GM18511 (cell line): ENCODE measurements around the gene CITED4.

Experiments used
- ATAC-seq: cut with Tn5 transposase; IDR thresholded peaks from one replicate; pipeline ENCODE4 v1.9.1; 2021; ENCODE audit warnings: mild to moderate bottlenecking, moderate library complexity; ENCODE audit not compliant: unreplicated experiment

CITED4 gene

DNA sequence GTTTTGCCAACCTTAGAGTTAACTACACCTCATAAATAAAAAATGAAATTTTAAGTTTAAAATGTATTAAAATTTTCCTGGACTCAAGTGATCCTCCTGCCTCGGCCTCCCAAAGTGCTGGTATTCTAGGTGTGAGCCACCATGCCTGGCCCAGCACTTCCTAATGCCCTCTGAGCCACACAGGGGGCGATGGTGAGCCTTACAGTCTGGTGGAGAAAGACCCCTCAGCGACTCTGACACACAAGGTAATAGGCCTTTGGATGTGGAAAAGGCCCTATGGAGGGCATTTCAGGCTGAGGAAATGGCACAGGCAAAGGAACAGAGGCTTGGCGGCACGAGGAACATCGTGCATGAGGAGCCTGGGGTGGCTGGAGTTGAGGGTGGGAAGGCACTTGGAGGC, 6.7 kb downstream of the CITED4 start:
- no peak for ATAC-seq

DNA sequence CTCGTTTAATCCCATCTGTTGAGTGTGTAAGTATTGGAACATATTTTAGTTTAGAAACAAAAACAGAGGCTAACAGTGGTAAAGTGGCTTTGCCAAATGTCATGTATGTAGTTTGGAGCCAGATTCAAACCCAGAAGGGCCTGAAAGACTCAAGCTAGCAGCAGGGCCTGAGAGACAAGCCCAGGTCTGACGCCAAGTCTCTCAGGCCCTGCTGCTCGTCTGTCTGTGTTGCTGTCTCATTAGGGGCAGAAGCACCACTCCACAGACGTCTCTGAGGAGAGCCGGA, 8.3 kb downstream of the CITED4 start:
- ATAC-seq, result no peak

DNA sequence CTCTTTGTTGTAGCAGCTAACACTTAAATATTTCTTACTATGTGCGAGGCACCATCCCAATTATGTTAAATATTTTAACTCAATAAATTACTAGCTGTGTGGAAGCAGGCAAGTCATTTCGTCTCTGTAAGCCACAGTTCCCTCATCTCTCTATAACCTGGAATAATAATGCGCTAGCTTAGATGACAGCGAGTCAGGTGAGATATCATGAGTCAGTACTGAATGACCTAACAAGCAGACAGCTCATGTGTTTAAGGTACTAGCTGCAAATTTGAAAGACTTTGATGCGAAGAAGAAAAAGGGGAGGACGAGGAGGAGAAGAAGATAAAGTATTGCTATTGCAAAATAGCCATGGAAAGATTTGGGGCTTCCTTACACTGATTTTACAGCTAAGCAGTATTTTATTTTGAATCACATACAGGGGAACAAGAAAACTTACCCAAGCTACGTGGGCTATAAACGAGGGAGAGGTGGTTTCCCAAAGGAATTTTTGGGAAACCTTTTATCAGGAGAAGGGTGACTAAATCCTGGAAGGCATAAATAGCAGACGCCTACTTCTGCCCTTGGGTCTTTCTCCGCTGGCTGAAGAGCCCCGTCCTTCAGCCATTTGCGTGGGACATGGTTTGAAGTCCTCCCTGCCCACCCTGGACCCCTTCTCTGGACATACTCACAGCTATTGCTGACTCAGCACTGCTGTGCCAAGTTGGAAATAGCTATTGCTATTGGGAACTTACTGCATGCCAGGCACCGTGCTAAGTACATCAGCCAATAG, 8.9 kb downstream of the CITED4 start:
- ATAC-seq, result no peak

DNA sequence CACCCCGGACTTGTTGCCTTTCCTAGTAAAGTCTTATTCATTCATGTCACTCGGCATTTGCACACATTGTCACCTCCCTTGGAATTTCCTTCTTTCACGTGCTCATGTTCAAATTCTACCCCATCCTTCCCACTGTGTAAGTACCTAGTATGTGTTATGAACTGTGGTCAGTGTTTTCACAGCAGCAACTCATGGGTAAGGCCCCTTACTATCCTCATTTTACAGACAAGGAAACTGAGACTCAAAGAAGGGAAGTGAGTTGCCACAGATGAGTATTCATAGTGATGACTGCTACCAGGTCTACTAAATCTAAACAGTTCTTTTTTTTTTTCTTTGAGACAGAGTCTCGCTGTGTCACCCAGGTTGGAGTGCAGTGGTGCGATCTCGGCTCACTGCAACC, 10.5 kb downstream of the CITED4 start:
- ATAC-seq, result no peak

DNA sequence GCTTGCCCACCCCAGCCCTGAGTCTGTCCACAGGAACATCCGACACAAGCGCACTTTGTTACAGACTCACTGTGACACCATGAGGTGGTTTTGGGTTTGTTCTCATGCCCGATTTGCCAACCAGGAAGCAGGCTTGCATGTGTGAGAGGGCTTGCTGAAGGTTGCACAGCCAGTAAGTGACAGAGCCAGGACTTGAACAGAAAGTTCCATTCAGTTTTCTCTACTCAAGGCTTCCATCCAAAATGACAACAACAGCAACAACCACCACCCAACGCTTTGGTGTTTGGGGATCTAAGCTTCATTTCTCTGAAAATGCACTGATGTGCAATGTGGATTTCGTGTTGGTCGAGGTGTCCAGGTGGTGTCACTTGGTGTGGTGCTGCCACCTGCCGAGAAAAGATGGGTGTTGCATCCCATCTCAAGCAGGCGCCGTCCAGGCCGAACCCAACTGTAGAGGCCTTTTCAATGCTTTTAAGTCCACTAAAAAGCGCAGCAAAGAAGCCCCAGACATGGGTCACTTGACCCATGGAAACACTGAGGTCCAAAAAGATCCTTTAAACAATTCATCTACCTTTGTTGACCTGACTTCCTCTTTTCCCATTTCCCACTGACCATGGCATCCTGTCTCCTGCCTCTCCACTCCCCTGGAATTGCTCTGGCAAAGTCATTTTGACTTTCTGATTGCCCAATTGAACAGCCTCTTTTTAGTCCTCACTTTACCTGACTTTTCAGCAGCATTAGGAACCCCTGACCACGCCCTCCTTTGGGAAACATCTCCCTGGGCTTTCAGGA, 12.2 kb downstream of the CITED4 start:
- peak; percentile 63 for ATAC-seq

DNA sequence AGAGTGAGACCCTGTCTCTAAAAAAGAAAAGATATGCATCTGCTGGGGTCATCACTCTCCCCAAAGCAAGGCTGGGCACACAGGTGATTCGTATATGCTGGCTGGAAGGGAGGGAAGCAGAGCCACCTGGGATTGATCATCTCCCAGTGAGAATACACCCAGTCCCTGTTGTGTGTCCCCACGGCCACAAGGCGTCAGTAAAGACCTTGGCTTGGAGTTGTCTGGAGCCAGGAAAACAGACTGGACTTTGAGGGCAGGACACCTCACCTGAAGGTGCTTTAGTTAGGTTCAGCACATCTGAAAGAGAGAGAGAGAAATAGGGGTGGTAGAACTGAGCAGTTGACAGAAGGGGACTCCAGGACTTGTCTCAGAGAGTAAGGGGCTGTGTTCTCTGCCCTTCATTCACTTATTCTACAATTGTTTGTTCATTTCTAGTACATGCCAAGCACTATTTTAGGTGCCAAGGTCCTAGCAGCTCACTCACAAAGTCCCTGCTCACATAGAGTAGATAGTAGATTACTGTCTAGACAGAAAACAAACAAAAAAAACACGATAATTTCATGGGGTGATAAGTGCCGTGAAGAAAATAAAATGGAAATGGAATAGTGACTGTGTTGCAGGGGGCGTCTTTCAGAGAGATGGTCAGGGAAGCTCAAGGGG, 13.5 kb downstream of the CITED4 start:
- ATAC-seq, result no peak

DNA sequence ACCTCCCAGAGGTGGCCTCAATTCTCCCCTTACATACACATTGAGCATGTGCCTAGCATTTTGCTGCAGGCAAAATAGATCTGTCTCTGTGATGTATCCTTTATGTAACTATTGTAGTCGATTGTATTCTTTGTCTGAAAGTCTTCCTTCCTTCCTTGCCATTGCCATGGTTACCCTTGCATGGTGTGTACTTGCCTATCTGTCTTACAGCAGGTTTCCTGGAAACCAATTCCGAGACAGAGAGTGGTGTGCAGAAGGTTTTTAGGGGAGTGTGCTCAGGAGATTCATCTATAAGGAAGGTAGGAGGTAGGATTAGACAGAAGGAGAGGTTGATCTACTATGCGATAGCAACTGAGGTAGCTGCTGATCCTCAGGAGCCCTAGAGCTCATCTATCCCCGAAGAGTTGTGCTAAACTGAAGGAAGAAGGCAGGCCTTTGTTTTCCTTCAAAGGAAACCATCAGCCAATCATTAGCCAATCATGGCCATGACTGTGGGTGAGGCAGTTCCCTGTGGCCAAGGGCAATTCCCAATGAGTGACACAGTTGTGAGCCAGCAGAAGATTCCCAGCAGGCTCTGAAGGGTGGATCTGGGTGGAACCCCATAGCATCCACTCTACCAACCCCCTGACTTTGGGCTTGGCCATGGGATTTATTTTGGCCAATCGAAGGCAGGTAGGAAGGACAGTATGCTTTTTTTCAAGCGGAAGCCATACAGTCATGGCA, 15.0 kb downstream of the CITED4 start:
- ATAC-seq, result no peak

DNA sequence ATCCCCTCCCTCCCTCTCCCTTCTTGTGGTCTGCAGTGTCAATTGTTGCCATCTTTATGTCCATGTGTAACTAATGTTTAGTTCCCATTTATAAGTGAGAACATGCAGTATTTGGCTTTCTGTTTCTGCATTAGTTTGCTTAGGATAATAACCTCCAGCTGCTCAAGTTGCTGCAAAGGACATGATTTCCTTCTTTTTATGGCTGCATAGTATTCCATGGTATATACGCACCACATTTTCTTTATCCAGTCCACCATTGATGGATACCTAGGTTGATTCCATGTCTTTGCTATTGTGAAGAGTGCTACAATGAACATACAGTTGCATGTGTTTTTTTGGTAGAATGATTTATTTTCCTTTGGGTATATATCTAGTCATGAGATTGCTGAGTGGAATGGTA, 16.3 kb downstream of the CITED4 start:
- no peak for ATAC-seq

DNA sequence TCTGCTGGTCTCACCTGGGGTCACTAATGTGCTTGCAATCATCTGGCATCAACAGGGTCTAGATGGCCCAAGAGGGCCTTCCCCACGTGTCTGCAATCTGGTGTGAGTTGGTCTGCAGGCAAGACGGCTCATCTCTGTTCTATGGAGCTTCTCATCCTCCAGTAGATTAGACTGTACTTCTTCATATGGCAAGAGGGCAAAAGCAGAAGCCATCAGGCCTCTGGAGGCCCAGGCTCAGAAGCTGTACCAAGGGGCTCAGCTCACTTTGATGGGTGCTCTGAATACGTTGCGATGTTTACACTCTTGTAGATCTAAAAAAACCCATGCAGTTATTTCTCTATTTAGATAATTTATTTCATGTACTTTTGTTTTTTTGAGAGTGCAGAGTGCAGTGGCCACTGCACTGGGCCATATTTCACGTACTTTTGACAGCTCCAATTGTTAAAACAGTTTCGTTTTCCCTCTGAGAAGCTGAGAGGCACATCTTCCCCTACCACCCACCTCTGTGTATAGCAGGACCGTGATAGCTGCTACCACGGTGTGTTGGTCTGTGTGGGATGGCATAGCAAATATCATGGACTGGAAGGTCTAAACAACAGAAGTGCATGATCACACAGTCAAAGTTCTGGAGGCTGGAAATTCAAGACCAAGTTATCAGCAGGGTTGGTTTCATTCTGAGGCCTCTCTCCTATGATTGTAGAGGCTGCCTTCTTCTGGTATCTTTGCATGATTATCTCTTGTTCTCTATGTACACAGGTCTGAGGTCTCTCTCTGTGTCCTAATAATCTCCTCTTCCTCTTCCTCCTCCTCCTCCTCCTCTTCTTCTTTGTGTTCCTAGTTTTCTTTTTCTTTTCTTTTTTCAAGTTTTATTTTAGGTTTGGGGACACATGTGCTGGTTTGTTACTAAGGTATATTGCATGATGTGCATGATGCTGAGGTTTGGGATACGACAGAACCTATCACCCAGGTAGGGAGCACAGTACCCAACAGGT, 17.0 kb downstream of the CITED4 start:
- no peak for ATAC-seq

DNA sequence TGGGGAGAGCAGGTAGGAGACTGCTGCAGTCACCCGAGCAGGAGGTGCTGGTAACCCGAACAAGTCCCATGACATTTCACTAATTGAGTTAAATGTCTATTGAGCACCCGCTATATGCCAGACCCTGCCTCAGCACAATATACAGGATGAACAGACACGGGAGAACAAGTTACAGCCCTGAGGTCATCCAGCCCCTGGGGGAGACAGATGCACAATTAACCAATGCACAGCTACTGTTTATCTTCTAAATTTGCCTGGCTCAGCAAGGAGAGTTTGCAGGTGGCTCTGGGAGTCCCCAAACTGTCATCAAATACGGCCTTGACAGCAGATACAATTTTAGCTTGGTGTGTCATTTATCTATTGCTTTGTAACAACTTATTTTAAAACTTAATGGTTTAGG, 18.1 kb downstream of the CITED4 start:
- ATAC-seq, result no peak

DNA sequence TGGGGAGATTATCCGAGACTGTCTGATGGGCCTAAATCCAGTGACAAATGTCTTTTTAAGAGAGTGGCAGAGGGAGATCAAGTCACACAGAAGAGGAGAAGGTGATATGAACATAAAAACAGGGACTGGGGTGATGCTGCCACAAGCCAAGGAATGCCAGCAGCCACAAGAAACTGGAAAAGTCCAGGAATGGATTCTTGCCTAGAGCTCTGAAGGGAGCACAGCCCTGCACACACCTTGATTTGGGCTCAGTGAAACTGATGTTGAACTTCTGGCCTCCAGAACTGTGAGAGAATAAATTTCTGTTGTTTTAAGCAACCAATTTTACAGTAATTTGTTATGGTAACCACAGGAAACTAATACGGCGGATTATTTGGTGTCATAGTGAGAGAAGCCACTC, 19.5 kb downstream of the CITED4 start:
- no peak for ATAC-seq

DNA sequence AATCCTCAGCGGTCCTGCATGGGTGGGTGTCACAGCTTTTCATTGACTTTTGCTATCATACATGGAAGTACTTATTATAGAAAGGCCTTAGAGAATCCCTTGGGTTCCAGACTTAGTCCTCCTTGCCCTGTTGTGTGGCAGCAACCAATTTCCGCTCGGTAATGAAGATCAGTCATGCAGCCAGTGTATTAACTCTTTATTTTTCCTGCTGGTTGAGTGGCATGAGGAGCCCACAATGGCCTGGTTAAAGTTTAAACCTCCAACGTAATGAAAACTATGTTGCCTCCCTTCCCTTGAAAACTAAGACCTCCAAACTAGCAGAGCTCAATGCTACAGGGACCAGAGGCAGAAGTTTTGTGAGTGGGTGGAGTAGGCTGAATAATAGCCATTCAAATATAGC, 20.0 kb downstream of the CITED4 start:
- ATAC-seq, result no peak

DNA sequence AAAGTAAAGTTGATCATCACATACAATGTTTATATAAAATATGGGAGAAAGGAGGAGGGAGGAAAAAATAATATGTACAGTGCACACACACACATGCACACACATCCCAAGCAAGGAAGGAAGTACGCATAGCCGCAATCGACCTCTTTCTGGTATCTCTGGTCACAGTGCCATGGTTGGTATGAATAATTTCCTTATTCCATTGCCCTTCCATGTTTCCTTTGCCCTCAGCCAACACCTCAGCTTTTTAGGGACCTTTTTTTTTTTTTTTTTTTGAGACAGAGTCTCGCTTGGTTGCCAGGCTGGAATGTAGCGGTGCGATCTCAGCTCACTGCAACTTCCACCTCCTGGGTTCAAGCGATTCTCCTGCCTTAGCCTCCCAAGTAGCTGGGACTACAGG, 20.6 kb downstream of the CITED4 start:
- ATAC-seq, result no peak

DNA sequence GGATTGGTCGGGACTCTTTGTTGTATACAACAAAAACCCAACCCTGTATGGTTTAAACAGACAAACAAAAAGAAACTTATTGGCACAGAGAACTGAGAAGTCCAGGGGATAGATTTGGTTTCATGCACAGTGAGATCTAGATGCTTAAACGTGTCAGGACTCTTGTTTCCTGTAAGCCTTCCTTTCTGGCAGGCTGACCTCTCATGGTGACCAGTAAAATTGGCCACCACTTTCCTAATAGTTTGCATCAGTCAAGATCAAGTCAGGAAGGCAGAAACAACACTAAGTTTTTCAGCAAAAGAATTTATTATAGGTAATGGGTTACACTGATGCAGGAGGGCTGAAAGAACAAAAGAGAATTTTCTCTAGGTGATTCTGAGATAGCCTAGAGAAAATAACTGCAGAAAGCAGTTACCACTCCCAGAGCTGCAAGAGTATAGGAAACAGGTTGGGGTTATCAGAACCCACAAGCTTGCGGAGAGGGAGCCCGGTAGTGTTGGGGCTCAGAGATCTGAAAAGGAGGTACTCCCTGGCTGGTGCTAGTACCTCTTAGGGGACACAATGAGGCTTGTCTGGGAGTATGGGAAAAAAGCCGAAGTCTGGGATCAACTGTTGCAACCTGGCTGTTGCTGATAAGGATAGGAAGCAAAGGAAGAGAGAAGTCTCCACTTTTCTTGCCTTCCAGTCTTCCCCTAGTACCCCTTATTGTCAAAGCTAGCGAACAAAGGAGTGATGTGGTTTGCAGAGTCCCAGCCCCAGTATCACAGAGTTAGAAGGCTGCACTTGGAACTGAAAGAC, 21.4 kb downstream of the CITED4 start:
- no peak for ATAC-seq

DNA sequence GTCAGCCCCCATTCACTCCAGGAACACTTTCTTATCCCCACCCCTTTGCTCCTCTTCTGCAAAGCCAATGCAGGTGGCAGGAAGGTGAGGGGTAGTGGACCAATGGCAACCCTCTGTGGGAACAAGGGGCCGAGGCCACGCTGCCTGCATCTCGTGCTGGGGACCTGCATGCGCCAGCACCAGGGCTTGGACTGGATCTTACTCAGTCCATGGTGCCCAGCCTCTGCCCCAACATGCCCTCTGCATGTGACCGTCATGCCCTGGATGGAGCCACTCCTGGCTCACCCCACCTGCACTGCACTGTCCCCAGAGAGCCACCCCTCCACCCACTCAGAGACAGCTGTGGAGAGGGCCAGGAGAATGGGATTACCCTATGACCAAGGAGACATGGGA, 22.2 kb downstream of the CITED4 start:
- ATAC-seq, result no peak

DNA sequence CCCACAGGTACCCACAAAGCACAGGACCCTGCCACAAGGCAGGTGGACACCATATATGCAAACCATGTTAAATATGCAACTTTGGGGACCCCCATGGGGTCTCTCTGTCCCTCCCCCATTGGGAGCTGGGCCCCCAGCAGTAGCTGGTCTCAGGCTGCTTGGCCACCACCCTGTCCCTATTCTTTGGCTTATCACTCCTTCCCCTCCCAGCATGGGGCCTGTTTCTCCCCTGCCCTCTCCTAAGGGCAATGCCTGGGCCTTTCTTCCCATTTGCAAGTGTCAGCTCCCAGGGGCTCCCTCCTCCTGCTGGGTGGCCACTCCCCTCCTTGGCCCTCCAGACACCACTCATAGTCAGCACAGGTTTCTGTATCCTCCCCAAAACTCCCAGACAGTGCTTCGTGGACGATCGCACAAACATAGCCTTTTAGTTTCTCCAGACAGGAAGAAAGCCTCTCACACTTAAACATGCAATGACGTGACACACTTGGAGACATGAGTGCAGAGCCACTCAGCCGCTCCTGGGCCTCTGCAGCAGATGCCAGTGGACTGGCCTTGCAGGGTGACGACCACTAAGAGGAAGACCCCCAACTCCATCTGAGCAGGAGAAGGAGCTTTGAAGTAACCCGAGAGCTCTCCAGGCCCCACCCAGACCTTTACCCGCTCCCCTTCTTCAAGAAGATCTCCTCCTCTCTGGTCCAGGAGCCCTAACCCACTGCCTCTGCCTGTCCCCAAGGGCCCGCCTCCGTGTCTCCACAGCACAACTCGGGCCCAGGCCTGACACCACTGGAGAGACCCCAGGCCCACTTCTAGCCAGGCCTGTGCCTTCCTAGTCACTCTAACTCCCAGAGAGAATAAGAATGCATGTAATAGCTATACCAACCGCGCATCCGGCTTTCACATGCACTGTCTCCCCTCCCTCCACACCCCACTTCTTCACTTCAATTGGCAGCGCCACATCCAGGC, 22.9 kb downstream of the CITED4 start:
- ATAC-seq, result no peak

DNA sequence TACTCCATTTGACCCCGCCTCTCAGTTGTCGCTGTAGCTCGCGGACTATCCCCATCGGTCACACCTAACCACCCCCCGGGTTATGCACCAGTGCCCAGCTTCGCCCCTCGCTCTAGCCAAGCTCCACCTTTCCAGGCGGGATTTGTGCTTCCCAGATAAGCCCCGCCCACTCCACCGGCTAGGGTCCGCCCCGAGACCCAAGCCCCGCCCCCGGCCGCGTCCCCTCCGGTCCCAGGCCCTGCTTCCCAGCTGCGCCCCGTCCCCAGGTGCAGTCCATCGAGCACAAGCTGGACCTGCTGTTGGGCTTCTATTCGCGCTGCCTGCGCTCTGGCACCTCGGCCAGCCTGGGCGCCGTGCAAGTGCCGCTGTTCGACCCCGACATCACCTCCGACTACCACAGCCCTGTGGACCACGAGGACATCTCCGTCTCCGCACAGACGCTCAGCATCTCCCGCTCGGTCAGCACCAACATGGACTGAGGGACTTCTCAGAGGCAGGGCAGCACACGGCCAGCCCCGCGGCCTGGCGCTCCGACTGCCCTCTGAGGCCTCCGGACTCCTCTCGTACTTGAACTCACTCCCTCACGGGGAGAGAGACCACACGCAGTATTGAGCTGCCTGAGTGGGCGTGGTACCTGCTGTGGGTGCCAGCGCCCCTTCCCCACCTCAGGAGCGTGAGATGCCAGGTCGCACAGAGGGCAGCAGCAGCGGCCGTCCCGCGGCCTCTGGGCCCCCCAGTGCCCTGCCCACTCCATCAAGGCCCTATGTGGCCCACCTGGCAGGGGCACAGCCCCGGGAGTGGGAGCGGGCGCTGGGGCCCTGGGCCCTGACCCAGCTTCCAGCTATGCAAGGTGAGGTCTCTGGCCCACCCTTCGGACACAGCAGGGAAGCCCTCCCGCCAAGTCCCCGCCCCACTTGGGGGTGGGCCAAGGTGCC, 23.9 kb downstream of the CITED4 start:
- ATAC-seq, result no peak
